SK-N-SH (cell line): ENCODE measurements around the gene SPEG. TPM values are rescaled to one million over a fixed set of nuclear protein-coding genes. Genes with fewer than 3 reads are reported as not detected.

Experiments used
- CTCF ChIA-PET: fragments of 300-600, 350-600 bp; formaldehyde crosslinking; extraction: SDS; loops from one replicate; lab custom pipeline; 2021; lab: Yijun Ruan, JAX
- POLR2A ChIA-PET: fragments of 350-600 bp; sonication (Branson Sonifier 250); formaldehyde crosslinking; extraction: SDS; loops from one replicate; lab custom pipeline; 2020; ENCODE audit warnings: antibody characterized with exemption, inconsistent platforms; lab: Yijun Ruan, JAX
- DNase-seq: peaks from one replicate; pipeline ENCODE4 v3.0.0; 2012
- H2AFZ ChIP-seq: fragments of 200-600 bp; sonication (generic); 2 replicates; pipeline ENCODE4 v1.8.1; 2016; ENCODE audit warnings: antibody characterized with exemption, mild to moderate bottlenecking, low read depth
- H3F3A ChIP-seq: fragments of 200-600 bp; sonication (generic); replicated peaks from 2 replicates; pipeline ENCODE3; 2016; ENCODE audit warnings: antibody characterized with exemption, mild to moderate bottlenecking; ENCODE audit not compliant: insufficient read depth
- H3K27ac ChIP-seq, 2 experiments: fragments of 200-500 bp in 1 of 2; fragments of 200-600 bp in 1 of 2; sonication (Bioruptor generic) in 1 of 2; sonication (generic), shearing (Covaris generic) in 1 of 2; 2 replicates each; pipeline versions ENCODE4 v1.5.1 to v1.6.1; 2014 to 2016; ENCODE audit warnings: low read depth in 2 of 2, inconsistent platforms in 1 of 2, low read length in 1 of 2, mild to moderate bottlenecking in 1 of 2, mixed read lengths in 1 of 2
- H3K27me3 ChIP-seq: fragments of 200-600 bp; sonication (generic), shearing (Covaris generic); 2 replicates; pipeline ENCODE4 v1.6.1; 2016; ENCODE audit warnings: mixed run types; ENCODE audit not compliant: insufficient read depth
- H3K36me3 ChIP-seq, 2 experiments: fragments of 200-500 bp in 1 of 2; fragments of 200-600 bp in 1 of 2; sonication (Bioruptor generic) in 1 of 2; sonication (generic) in 1 of 2; replicated peaks in 1 of 2; 2 replicates each; pipeline versions ENCODE3 to v1.5.1; 2014 to 2016; ENCODE audit warnings: low read length in 1 of 2, mild to moderate bottlenecking in 1 of 2; ENCODE audit not compliant: insufficient read depth in 2 of 2, control insufficient read depth in 1 of 2
- H3K4me1 ChIP-seq, 2 experiments: fragments of 200-500 bp in 1 of 2; fragments of 200-600 bp in 1 of 2; sonication (Bioruptor generic) in 1 of 2; sonication (generic), shearing (Covaris generic) in 1 of 2; 2 replicates each; pipeline versions ENCODE4 v1.5.1 to v1.6.1; 2014 to 2016; ENCODE audit warnings: low read depth in 1 of 2, low read length in 1 of 2, mixed run types in 1 of 2; ENCODE audit not compliant: insufficient read depth in 2 of 2, control insufficient read depth in 1 of 2
- H3K4me2 ChIP-seq: fragments of 200-600 bp; sonication (generic), shearing (Covaris generic); 2 replicates; pipeline ENCODE4 v1.6.1; 2017; ENCODE audit warnings: mixed run types
- H3K4me3 ChIP-seq, 2 experiments: fragments of 200-500 bp in 1 of 2; fragments of 200-600 bp in 1 of 2; sonication (Bioruptor generic) in 1 of 2; sonication (generic), shearing (Covaris generic) in 1 of 2; 2 replicates each; pipeline versions ENCODE4 v1.5.1 to v1.8.1; 2014 to 2016; ENCODE audit warnings: low read depth in 2 of 2, inconsistent platforms in 1 of 2, low read length in 1 of 2, mild to moderate bottlenecking in 1 of 2, mixed read lengths in 1 of 2, moderate library complexity in 1 of 2
- H3K79me2 ChIP-seq: fragments of 200-600 bp; sonication (generic); 2 replicates; pipeline ENCODE4 v1.8.1; 2017; ENCODE audit warnings: mild to moderate bottlenecking; ENCODE audit not compliant: insufficient read depth
- H3K9ac ChIP-seq: fragments of 200-600 bp; sonication (generic); 2 replicates; pipeline ENCODE4 v1.6.1; 2017; ENCODE audit warnings: mixed run types
- H3K9me2 ChIP-seq: fragments of 200-600 bp; sonication (generic); 2 replicates; pipeline ENCODE4 v1.6.1; 2017; ENCODE audit warnings: mixed run types
- H3K9me3 ChIP-seq: fragments of 200-600 bp; sonication (generic); 2 replicates; pipeline ENCODE4 v1.6.1; 2017; ENCODE audit warnings: mixed run types, mild to moderate bottlenecking, moderate library complexity
- H4K20me1 ChIP-seq: fragments of 200-600 bp; sonication (generic); 2 replicates; pipeline ENCODE4 v1.6.1; 2017; ENCODE audit warnings: mild to moderate bottlenecking, mixed run types; ENCODE audit not compliant: insufficient read depth
- CHD2 ChIP-seq: fragments of 150-350 bp; IDR thresholded peaks from 2 replicates; pipeline ENCODE4 v1.6.1; 2018; ENCODE audit warnings: low read length; ENCODE audit not compliant: partially characterized antibody
- CTCF ChIP-seq: fragments of 200-600 bp; sonication (generic); IDR thresholded peaks from 2 replicates; pipeline ENCODE4 v1.6.1; 2017; ENCODE audit warnings: antibody characterized with exemption, mild to moderate bottlenecking, moderate library complexity
- EP300 ChIP-seq, 2 experiments: IDR thresholded peaks; 2 replicates each; pipeline versions ENCODE4 v1.4.0 to v1.6.1; 2012; ENCODE audit warnings: borderline replicate concordance in 1 of 2, low read depth in 1 of 2, low read length in 1 of 2
- EZH2phosphoT487 ChIP-seq: fragments of 200-600 bp; sonication (generic); IDR thresholded peaks from 2 replicates; pipeline ENCODE4 v1.6.1; 2017; ENCODE audit warnings: low read depth, mixed run types, mild to moderate bottlenecking, antibody characterized with exemption, moderate library complexity, borderline replicate concordance
- FOSL2 ChIP-seq: IDR thresholded peaks from 2 replicates; pipeline ENCODE4 v1.4.0; 2012; ENCODE audit warnings: low read depth, mild to moderate bottlenecking, moderate library complexity, borderline replicate concordance
- FOXM1 ChIP-seq: IDR thresholded peaks from 2 replicates; pipeline ENCODE4 v1.4.0; 2012; ENCODE audit warnings: low read depth, mild to moderate bottlenecking
- GABPA ChIP-seq: IDR thresholded peaks from 2 replicates; pipeline ENCODE4 v1.4.0; 2012; ENCODE audit warnings: low read depth, mild to moderate bottlenecking
- GATA2 ChIP-seq: sonication (generic); formaldehyde crosslinking; IDR thresholded peaks from 2 replicates; pipeline ENCODE4 v1.5.0; 2020; ENCODE audit warnings: mild to moderate bottlenecking, missing genetic modification reagents
- IRF3 ChIP-seq: fragments of 150-350 bp; IDR thresholded peaks from 2 replicates; pipeline ENCODE4 v1.6.1; 2016; ENCODE audit warnings: mild to moderate bottlenecking, low read depth, low read length
- MAX ChIP-seq: IDR thresholded peaks from 2 replicates; pipeline ENCODE4 v1.4.0; 2012; ENCODE audit warnings: low read depth
- MXI1 ChIP-seq: IDR thresholded peaks from 2 replicates; pipeline ENCODE4 v1.6.1; 2012; ENCODE audit warnings: mild to moderate bottlenecking, low read depth, low read length, improper control_type of control experiment
- NRF1 ChIP-seq: IDR thresholded peaks from 2 replicates; pipeline ENCODE4 v1.6.1; 2012; ENCODE audit warnings: low read depth, mild to moderate bottlenecking, low read length
- PBX3 ChIP-seq: IDR thresholded peaks from 2 replicates; pipeline ENCODE4; 2012
- POLR2AphosphoS5 ChIP-seq: IDR thresholded peaks from 2 replicates; pipeline ENCODE4 v1.6.1; 2012; ENCODE audit warnings: low read depth, low read length
- RXRA ChIP-seq: IDR thresholded peaks from 2 replicates; pipeline ENCODE4 v1.4.0; 2012; ENCODE audit warnings: low read depth, mild to moderate bottlenecking, borderline replicate concordance
- TAF1 ChIP-seq: IDR thresholded peaks from 2 replicates; pipeline ENCODE4 v1.6.1; 2012; ENCODE audit warnings: low read depth, mild to moderate bottlenecking, low read length, moderate library complexity, borderline replicate concordance
- TCF12 ChIP-seq: IDR thresholded peaks from 2 replicates; pipeline ENCODE4 v1.4.0; 2012
- WGBS: methylation state at CpG from one replicate; pipeline ENCODE4 v1.1.6; 2017; ENCODE audit warnings: low lambda C conversion rate; 5-methylcytosine and 5-hydroxymethylcytosine counted together
- polyA plus RNA-seq, 3 experiments: library from polyadenylated mRNA; depleted of rRNA; stranded (reverse); fragments of >200 nt; gene quantifications; 2 replicates each; pipeline ENCODE4 v1.2.3, GENCODE V29; 2012

The SPEG gene
- polyA plus RNA-seq, 1 of the 3 experiments (the other 2 are of a cell fraction) = 107 TPM

GRCh38 chr2:219439506-219439905, 4.9 kb downstream of the SPEG start:
- Histone ChIP-seq H3K36me3 (peaks cover 0 to 5% of the 10 kb centered on the region in 2 experiments), H3K9me3 (no peaks in the 10 kb centered on the region), H3K27me3 (no peaks in the 10 kb centered on the region), H3F3A (no peaks in the 10 kb centered on the region), H2AFZ (no peak overlapping the region), H3K9ac (no peak overlapping the region), H4K20me1 (no peaks in the 10 kb centered on the region), H3K4me1 (peaks cover 26 to 29% of the 10 kb centered on the region in 2 experiments), H3K4me3 (no peak overlapping the region), H3K9me2 (no peaks in the 10 kb centered on the region), H3K27ac (no peak overlapping the region), H3K79me2 (peaks cover 20% of the 10 kb centered on the region; the same call in 1 of the 2 replicates), H3K4me2 (no peak overlapping the region)
- no peak for TF ChIP-seq CTCF
- no peak for TF ChIP-seq GABPA
- no peak for TF ChIP-seq POLR2AphosphoS5
- TF ChIP-seq GATA2 (CRISPR knock-in tag) = no peak
- no peak for TF ChIP-seq NRF1
- TF ChIP-seq MAX = no peak
- no peak for TF ChIP-seq RXRA
- TF ChIP-seq CHD2 = no peak
- no peak for TF ChIP-seq PBX3
- no peak for TF ChIP-seq FOSL2
- TF ChIP-seq EZH2phosphoT487 = no peak
- TF ChIP-seq FOXM1 = no peak
- TF ChIP-seq TAF1 = no peak
- no peak for TF ChIP-seq MXI1
- TF ChIP-seq EP300 (IDR thresholded peaks at IDR 0.05; ENCODE audit: borderline replicate concordance in 1 of 2, low read depth in 1 of 2, low read length in 1 of 2) = no peak
- TF ChIP-seq TCF12 = no peak
- no peak for TF ChIP-seq IRF3
- WGBS = 100% methylated on average over 6 of the region's 6 CpGs
- ChIA-PET POLR2A (no interaction called here), CTCF (interaction anchor here (0.9 to 12.5 kb wide), 7 partner anchors 9 to 92 kb away, joined by 3 to 95 read pairs (median 7); no protein-coding TSS in a partner anchor)
- DNase-seq = no peak
